Left ventricle myocardium inferior (tissue), 1 donor: ENCODE data around the gene KRT79. TPM values are rescaled to one million over a fixed set of nuclear protein-coding genes. Genes with fewer than 3 reads are reported as not detected.

ENCODE experiments used
- DNase-seq: peaks from one replicate; pipeline ENCODE4 v3.0.0-alpha.2; 2020
- H3K27ac ChIP-seq: fragments of 200-600 bp; replicated peaks from 2 replicates; pipeline ENCODE4 v1.8.0; 2021
- H3K27me3 ChIP-seq: fragments of 200-600 bp; 2 replicates; pipeline ENCODE4 v1.8.0; 2021; ENCODE audit warnings: low read depth
- H3K36me3 ChIP-seq: fragments of 200-600 bp; 2 replicates; pipeline ENCODE4 v1.8.0; 2021
- H3K4me1 ChIP-seq: fragments of 200-600 bp; 2 replicates; pipeline ENCODE4 v1.8.0; 2021
- H3K4me3 ChIP-seq: fragments of 200-600 bp; 2 replicates; pipeline ENCODE4 v1.8.0; 2021; ENCODE audit warnings: mild to moderate bottlenecking, moderate library complexity
- H3K9me3 ChIP-seq: fragments of 200-600 bp; replicated peaks from 2 replicates; pipeline ENCODE4 v1.8.0; 2021
- intact Hi-C: fragments of 100-400 bp; cut with micrococcal nuclease; formaldehyde crosslinking; loops from one replicate; pipeline ENCODE4 v1.11.0; 2022
- total RNA-seq: library from RNA; stranded (reverse); fragmentation: NEBNext Ultra II Directional; extraction: Animal tissue kit (Norgen Biotek cat#: 25700); gene quantifications from one replicate; pipeline ENCODE4 v1.2.1, GENCODE V29; 2021
- TF ChIP-seq, protein P1 (sequence below): fragments of 200-600 bp; IDR thresholded peaks from 2 replicates; pipeline ENCODE4 v1.8.0; 2021; ENCODE audit warnings: antibody characterized with exemption, mild to moderate bottlenecking, borderline replicate concordance
- donor health status: DM: no; HTN: yes; CAD: no; lungs with severe emphysema.

KRT79 gene
- total RNA-seq, 1 donor from 2014 or later = not detected

DNA sequence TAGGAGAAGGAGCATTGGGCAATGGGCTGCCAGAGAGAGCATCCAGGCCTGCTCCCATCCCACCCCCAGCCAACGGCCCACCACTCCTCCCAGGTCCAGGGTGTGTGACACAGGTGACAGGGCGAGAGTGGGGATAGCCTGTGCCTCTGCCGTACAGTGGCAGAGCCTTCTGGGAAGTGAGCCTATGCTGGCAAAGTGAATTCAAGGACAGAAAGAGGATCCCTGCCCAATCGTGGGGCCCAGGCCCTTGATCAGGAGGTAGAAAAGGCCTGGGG is 553 bp upstream of the KRT79 start:
- Histone ChIP-seq H3K9me3 (no peaks in the 10 kb centered on the region), H3K27ac (no peak overlapping the region), H3K27me3 (peaks cover 91% of the 10 kb centered on the region), H3K4me3 (no peak overlapping the region), H3K4me1 (no peaks in the 10 kb centered on the region), H3K36me3 (no peaks in the 10 kb centered on the region)
- intact Hi-C loops = no loop called here
- TF ChIP-seq, protein P1, sequence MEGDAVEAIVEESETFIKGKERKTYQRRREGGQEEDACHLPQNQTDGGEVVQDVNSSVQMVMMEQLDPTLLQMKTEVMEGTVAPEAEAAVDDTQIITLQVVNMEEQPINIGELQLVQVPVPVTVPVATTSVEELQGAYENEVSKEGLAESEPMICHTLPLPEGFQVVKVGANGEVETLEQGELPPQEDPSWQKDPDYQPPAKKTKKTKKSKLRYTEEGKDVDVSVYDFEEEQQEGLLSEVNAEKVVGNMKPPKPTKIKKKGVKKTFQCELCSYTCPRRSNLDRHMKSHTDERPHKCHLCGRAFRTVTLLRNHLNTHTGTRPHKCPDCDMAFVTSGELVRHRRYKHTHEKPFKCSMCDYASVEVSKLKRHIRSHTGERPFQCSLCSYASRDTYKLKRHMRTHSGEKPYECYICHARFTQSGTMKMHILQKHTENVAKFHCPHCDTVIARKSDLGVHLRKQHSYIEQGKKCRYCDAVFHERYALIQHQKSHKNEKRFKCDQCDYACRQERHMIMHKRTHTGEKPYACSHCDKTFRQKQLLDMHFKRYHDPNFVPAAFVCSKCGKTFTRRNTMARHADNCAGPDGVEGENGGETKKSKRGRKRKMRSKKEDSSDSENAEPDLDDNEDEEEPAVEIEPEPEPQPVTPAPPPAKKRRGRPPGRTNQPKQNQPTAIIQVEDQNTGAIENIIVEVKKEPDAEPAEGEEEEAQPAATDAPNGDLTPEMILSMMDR = no peak
- no peak for DNase-seq

DNA sequence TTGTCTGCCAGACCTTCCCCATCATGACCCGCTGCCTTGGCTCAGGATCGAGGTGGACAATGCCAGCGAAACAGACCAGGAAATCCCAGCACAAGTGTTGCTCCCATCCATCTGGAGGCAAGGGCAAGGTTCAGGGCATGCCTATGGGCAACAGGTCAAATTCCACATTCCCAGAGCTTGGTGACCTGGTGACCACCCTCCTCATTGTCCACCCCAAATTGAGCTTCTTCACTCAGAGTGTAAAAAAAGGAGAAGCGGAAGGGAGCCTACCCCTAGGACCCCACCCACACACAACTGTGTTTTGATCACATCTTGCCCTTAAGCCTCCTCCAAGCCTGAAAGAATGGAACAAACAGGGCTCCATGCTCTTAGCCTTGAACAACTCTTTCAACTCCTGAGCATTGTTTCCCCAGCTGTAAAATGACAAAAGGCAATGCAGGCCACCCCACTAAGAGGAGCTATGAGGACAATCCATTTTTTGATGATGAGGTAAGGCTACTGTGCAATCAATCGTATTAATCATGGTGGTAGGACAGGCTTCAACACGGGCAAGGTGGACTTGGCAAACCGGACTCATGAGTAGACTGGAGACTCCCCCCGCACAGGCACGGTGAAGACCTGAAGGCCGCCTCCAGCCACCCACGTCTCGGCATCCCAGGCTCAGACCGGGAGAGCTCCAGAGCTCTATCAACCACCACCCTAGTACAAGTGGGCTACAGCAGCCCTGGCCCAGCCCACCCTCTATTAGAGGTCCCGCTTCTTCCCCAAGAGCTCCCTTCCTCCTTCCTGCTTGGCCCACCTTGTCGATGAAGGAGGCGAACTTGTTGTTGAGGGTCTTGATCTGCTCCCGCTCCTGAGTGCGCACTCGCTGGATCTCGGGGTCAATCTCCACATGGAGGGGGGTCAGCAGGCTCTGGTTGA is 866 bp downstream of the KRT79 start:
- Histone ChIP-seq H3K4me1 (no peaks in the 10 kb centered on the region), H3K36me3 (no peaks in the 10 kb centered on the region), H3K27ac (no peak overlapping the region), H3K9me3 (no peaks in the 10 kb centered on the region), H3K4me3 (no peak overlapping the region), H3K27me3 (peaks cover 77% of the 10 kb centered on the region)
- TF ChIP-seq, protein P1 = no peak
- intact Hi-C loops = no loop called here
- no peak for DNase-seq

DNA sequence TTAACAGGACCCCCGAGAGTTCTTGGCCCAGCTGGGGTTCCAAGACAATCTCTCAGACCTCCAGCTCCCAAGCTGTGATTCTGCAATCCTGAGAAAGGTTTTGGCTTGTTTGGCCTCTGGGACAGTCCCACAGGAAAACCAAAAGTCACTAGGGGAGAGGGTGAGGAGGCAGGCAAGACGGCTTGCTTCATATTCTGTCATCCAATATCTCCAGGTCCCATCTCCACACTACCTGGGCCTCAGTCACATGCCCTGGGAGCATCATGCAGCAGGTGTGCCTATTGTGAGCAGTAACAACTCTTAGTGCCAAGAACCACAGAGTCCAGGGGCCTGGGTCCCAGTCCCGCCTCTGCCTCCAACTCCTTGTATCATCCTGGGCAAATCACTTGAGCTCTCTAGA is 1.7 kb downstream of the KRT79 start:
- no peak for DNase-seq
- Histone ChIP-seq H3K9me3 (no peaks in the 10 kb centered on the region), H3K4me3 (no peak overlapping the region), H3K36me3 (no peaks in the 10 kb centered on the region), H3K4me1 (no peaks in the 10 kb centered on the region), H3K27ac (no peak overlapping the region), H3K27me3 (peaks cover 69% of the 10 kb centered on the region)
- intact Hi-C loops = no loop called here
- TF ChIP-seq, protein P1 = no peak

DNA sequence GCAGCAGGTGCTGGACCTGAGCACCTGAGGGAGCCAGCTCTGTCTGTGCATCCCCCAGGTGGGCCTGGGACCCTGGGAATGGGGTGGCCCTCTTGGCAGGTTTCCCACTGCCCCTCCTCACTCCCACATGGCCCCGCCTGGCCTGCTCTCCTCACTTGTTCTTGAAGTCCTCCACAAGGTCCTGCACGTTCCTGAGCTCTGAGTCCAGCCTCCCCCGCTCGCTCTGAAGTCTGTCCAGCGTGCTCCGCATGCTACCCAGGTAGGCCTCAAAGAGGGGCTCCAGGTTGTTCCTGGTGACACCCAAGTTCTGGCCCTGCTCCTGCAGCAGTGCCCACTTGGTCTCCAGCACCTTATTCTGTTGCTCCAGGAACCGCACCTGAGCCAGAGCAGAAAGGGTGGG is 2.9 kb downstream of the KRT79 start:
- H3K27ac ChIP-seq = no peak overlapping the region
- intact Hi-C loops = no loop called here
- TF ChIP-seq, protein P1 = no peak
- H3K4me3 ChIP-seq = no peak overlapping the region
- no peaks in the 10 kb centered on the region for H3K9me3 ChIP-seq
- no peaks in the 10 kb centered on the region for H3K36me3 ChIP-seq
- H3K4me1 ChIP-seq = no peaks in the 10 kb centered on the region
- DNase-seq = no peak
- peaks cover 57% of the 10 kb centered on the region for H3K27me3 ChIP-seq

DNA sequence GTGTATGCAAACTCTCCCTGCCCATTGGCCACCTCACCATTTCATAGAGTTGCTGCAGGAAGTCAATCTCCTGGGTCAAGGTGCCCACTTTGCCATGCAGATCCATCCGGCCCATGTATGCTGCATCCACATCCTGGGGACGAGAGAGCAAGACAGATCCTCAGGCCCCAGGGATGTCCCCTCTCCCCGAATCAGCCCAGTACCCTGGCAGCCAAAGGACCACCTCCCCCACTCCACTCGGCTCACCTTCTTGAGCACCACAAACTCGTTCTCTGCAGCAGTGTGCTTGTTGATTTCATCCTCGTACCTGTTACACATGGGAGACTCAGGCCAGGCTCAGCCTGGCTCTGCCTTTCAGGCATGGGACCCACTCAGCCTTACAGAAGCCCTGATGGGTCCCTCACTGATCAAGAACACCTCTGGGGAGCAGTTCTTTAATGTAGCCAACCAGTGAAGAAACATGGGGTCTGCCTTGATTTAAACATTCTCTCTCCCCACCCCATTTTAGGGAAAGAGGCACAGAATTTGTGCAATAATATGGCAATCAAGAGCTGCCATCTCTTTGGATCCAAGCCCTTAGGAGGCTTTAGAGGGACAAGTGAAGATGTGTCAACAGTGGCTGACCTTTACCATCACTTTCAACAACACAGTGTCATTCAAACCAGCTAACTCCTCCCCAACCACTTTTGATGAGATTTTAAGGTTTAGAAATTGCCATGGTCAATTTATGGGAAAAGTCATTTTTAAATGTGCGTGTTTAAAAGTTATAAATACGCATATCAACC is 3.9 kb downstream of the KRT79 start:
- H3K4me1 ChIP-seq = no peaks in the 10 kb centered on the region
- no peak for DNase-seq
- no peaks in the 10 kb centered on the region for H3K36me3 ChIP-seq
- no peaks in the 10 kb centered on the region for H3K9me3 ChIP-seq
- TF ChIP-seq, protein P1 = no peak
- H3K27ac ChIP-seq = no peak overlapping the region
- intact Hi-C loops = no loop called here
- H3K27me3 ChIP-seq = peaks cover 58% of the 10 kb centered on the region
- H3K4me3 ChIP-seq = no peak overlapping the region
